IPS DF 19.7 (cell line): ENCODE data around the gene YIPF5.

Experiments used
- DNase-seq: peaks from one replicate; pipeline ENCODE4 v3.0.0-alpha.2; 2013; ENCODE audit warnings: low read depth, low spot score

The YIPF5 gene

GRCh38 chr5:144125163-144125726 is 45.2 kb downstream of the YIPF5 start:
- no peak for DNase-seq

DNA sequence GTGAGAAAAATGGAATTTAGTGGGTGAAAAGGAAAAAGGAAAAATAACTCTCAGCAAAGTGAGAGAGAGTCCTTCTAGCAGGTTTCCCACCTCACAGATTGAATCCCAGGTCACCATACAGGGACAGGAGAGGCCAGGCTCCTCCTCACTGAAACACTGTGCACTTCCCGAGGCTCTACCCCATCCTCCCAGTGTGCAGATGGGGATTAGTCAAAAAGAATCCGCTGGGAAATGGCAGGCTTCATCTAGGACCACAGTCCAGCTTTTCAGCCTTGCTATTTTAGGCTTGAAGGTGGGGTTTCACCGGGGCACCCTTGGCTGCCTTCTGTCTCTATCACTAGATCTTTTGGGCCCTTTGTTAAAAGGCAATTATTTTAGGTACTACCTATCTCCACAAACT is 47.8 kb downstream of the YIPF5 start:
- no peak for DNase-seq

DNA sequence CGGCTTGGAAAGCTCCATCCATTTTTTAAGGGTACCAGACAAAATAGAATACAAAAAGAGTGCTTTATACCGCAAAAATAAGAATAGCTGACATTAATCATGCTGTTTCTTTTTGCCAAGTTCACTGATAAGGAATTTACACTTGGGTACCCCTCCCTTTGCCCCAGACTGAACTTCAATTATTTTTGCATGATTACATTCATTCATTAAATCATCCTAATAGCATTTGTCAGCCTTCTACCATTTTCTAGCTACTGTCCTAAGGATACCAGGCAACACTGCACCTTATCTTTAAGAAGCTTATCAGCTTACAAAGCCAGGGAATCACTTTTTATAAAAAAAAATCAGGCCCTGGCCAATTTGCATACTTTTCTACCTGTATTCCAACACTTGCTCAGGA is 48.4 kb downstream of the YIPF5 start:
- DNase-seq, result no peak

GRCh38 chr5:144121577-144121976 is 48.9 kb downstream of the YIPF5 start:
- no peak for DNase-seq

- no peak for DNase-seq
Measured at GRCh38 chr5:144120661-144121180, 49.7 kb downstream of the YIPF5 start.

DNA sequence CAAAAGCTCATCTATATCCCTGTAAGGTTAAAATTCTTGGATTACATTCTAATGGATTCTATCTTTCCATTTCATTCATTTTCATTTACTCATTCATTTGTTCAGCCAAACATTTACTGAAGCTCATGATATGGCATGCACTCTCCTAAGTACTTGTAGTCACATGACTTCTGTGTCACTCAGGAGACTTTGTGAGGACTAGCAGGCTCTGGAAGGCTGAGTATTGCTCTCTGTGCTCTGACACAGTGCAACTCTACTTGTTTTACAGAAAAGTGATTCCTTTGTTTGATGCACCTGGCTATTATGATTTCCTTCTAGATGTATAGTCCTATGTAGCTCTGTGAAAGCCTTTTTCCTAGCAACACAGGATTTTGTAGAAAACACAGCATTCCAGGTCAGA is 53.0 kb downstream of the YIPF5 start:
- DNase-seq, result no peak

DNA sequence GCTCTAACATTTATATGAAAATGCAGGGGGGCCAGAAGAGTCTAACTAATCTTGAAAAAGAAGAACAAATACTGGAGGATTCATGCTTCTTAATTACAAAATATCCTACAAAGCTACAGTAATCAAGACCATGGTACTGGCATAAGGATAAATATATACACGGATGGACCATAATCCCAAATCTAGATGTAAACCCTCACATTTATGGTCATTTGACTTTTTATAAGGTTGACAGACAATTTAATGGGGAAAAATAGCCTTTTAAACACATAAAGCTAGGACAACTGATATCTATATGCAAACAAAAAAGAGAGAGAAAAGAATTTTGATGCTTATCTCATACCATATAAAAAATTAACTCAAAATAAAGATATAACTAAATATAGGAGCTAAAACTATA is 55.9 kb downstream of the YIPF5 start:
- DNase-seq, result no peak
